GM12873 (cell line): ENCODE data around the gene PTPRD.

Experiments used
- CTCF ChIP-seq: IDR thresholded peaks from 2 replicates; pipeline ENCODE4 v1.5.1; 2012; ENCODE audit warnings: low read depth, mild to moderate bottlenecking, moderate library complexity, low read length, control low read depth; ENCODE audit not compliant: insufficient read depth; ENCODE audit errors: missing control alignments

PTPRD gene

GRCh38 chr9:8835291-8835690 is 1777.5 kb downstream of the PTPRD start:
- TF ChIP-seq CTCF, result no peak

DNA sequence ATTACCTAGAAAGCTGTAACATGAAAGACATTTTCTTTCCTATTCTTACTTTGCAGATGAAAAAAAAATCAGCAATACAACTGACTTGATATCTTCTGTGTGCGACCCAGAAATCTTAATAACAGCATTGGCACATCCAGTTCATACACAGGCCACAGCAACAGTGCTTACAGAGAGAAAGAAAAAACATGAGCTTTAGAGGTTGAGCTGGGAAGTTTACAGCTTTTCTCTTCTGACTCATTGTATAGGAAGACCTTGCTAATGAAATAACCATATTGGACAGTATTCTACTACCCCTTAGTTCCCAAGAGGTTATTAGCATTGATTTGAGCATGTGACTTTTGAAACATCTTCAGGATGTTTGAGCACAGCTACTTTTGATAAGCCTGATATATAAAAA is 1779.8 kb downstream of the PTPRD start:
- no peak for TF ChIP-seq CTCF

DNA sequence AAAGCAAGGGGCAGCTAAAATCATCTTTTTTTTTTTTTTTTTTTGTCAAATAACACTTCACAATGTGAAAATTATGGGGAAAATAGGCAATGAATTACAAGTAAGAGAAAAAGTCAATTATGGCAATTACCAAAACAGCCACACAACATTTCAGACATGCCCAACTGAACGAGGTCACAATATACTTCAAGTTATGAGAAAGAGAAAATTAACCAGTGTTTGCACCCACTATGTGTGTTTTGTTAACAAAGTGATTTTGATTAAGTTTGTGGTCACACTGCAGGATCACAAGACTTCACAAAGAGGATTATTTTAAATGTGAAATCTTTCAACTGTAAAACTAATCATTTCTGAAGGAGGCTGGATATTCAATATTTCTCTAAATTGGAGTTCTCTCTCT is 1780.4 kb downstream of the PTPRD start:
- no peak for TF ChIP-seq CTCF

DNA sequence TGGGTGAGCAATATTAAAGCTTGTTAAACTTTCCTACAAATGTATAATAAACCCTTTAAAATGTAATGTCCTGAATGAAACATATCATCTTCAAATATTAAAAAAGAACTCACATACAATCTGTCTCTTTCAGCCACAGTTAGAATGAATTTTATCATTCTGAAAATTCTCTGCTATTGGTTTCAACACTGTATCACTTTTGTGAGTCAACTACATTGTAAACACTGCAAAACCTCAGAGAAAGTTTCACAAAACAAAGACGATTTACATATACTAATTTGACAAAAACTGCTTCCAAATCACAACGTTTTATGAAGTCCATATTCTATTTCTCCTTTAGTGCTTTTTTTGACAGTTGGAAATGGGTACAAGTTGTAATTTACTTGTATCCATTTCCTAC is 1781.2 kb downstream of the PTPRD start:
- no peak for TF ChIP-seq CTCF

DNA sequence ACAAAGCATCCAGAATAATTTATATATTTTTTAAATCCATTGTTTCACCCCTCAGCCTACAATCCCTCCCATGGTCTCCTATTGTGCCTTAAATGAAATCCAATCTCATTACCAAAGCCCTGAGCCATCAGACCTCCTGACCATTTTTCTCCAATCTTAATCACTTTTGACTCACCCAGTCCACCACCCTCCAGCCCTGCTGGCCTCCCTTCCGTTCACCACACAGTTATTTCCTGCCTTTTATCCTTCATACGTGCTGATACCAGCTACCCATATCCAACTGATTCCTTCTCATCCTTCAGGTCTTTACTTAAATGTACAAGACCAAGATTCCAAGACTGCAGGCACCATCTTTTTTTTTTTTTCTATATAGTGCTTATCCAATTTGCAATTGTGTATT is 1786.5 kb downstream of the PTPRD start:
- TF ChIP-seq CTCF, result no peak

GRCh38 chr9:8825585-8826147 is 1787.1 kb downstream of the PTPRD start:
- no peak for TF ChIP-seq CTCF

DNA sequence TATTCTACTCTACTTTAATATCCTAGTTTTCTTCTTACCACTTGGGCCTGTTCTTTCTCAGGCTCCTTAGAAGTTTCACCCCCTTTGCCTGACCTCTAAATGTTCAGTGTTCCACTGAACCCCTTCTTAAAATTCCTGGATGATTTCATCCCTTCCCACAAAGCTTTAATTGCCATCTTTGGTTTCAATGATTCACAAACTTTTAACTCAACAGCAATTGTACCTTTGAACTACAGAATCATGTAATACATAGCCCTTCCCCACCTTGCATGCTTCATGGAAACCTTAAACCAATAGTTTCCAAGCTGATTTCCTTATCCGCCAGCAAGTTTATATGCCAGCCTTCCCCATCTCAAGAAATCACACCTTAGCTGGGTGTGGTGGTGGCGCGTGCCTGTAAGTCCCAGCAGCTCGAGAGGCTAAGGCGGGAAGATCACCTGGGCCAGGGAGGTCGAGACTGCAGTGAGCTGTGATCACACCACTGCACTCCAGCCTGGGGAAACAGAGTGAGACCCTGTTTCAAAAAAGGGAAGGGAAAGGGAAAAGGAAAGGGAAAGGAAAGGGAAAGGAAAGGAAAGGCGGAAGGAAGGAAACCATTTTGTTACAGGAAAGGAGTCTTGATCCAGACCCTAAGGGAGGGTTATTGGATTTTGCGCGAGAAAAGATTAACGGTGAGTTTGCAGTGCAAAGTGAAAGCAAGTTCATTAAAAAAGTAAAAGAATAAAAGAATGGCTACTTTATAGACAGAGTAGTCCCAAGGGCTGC is 1789.5 kb downstream of the PTPRD start:
- no peak for TF ChIP-seq CTCF
